Endothelial cell (in vitro differentiated cells): Measurements from ENCODE around the gene CASP5. TPM values are rescaled to one million over a fixed set of nuclear protein-coding genes. Genes with fewer than 3 reads are reported as not detected.

Experiments
- DNase-seq: peaks from one replicate; pipeline ENCODE4 v3.0.0; 2021; ENCODE audit warnings: low spot score
- H3K27ac Mint-ChIP-seq: one replicate; pipeline ENCODE4 v1.8.0; 2021; ENCODE audit warnings: mixed read lengths, inconsistent platforms; ENCODE audit not compliant: unreplicated experiment
- H3K27me3 Mint-ChIP-seq: one replicate; pipeline ENCODE4 v1.8.0; 2021; ENCODE audit warnings: mild to moderate bottlenecking, moderate library complexity, mixed read lengths, inconsistent platforms; ENCODE audit not compliant: unreplicated experiment
- H3K36me3 Mint-ChIP-seq: one replicate; pipeline ENCODE4 v1.8.0; 2021; ENCODE audit warnings: mild to moderate bottlenecking, low read depth, mixed read lengths, inconsistent platforms; ENCODE audit not compliant: unreplicated experiment
- H3K4me1 Mint-ChIP-seq: one replicate; pipeline ENCODE4 v1.8.0; 2021; ENCODE audit warnings: mild to moderate bottlenecking, mixed read lengths, inconsistent platforms; ENCODE audit not compliant: unreplicated experiment
- H3K4me3 Mint-ChIP-seq: one replicate; pipeline ENCODE4 v1.8.0; 2021; ENCODE audit warnings: mild to moderate bottlenecking, mixed read lengths, inconsistent platforms; ENCODE audit not compliant: unreplicated experiment
- H3K9me3 Mint-ChIP-seq: one replicate; pipeline ENCODE4 v1.8.0; 2021; ENCODE audit warnings: mixed read lengths, inconsistent platforms; ENCODE audit not compliant: unreplicated experiment
- total RNA-seq: library from RNA; stranded (reverse); fragmentation: NEBNext Ultra II Directional; extraction: Animal tissue kit (Norgen Biotek cat#: 25700); gene quantifications from one replicate; pipeline ENCODE4 v1.2.1, GENCODE V29; 2021; ENCODE audit not compliant: unreplicated experiment
- TF ChIP-seq, protein P1 (sequence below): fragments of 200-600 bp; sonication (generic); IDR thresholded peaks from one replicate; pipeline ENCODE4 v1.5.0; 2021; ENCODE audit warnings: antibody characterized with exemption; ENCODE audit not compliant: unreplicated experiment

Gene CASP5
- total RNA-seq, 1 donor from 2014 or later = not detected

DNA sequence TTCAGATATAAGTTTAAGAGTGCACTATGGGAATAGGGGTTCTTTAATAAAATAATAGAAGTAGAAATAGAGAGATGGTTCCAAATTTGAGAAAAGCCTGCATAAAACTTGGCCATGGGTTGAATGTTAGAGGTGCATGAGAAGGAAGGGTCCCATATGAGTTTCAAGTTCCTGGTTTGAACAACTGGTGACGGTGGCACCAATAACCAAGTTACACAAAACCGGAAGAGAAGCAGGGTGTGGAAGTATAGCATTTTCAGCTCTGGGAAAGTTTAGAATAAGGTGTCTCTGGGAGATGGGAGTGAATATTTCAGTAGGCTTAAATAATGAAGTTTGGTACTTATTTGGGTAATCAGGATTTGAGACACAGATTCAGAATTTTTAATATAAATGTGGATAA lies 9.5 kb upstream of the CASP5 start:
- Mint-ChIP-seq H3K27me3 (no peaks in the 10 kb centered on the region), H3K27ac (no peak overlapping the region), H3K4me1 (no peaks in the 10 kb centered on the region), H3K4me3 (no peak overlapping the region), H3K9me3 (no peaks in the 10 kb centered on the region), H3K36me3 (no peaks in the 10 kb centered on the region)
- TF ChIP-seq, protein P1, sequence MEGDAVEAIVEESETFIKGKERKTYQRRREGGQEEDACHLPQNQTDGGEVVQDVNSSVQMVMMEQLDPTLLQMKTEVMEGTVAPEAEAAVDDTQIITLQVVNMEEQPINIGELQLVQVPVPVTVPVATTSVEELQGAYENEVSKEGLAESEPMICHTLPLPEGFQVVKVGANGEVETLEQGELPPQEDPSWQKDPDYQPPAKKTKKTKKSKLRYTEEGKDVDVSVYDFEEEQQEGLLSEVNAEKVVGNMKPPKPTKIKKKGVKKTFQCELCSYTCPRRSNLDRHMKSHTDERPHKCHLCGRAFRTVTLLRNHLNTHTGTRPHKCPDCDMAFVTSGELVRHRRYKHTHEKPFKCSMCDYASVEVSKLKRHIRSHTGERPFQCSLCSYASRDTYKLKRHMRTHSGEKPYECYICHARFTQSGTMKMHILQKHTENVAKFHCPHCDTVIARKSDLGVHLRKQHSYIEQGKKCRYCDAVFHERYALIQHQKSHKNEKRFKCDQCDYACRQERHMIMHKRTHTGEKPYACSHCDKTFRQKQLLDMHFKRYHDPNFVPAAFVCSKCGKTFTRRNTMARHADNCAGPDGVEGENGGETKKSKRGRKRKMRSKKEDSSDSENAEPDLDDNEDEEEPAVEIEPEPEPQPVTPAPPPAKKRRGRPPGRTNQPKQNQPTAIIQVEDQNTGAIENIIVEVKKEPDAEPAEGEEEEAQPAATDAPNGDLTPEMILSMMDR = no peak
- no peak for DNase-seq

GRCh38 chr11:105027678-105028077 lies 4.7 kb upstream of the CASP5 start:
- Mint-ChIP-seq H3K27me3 (no peaks in the 10 kb centered on the region), H3K4me3 (no peak overlapping the region), H3K4me1 (no peaks in the 10 kb centered on the region), H3K27ac (no peak overlapping the region), H3K9me3 (no peaks in the 10 kb centered on the region), H3K36me3 (no peaks in the 10 kb centered on the region)
- TF ChIP-seq, protein P1 = no peak
- DNase-seq = no peak

DNA sequence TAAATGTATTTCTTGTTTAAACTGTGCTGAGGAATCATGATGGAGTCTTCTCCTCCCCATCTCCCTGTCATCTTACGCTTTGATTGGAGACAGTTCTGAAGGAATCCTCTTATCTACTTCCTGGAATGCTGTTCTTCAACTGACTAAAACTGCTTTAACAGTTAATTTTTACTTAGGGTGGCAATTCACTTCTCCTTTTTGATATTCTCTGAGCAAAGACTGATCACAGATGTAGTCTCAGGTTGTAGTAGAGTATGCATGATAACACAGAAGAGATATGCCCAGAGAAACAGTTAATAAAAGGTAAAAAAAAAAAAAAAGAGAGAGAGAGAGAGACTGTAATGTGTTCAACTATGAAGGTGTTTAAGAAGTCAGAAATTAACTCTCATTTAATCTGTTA lies 1.4 kb upstream of the CASP5 start:
- no peak for DNase-seq
- H3K36me3 Mint-ChIP-seq = no peaks in the 10 kb centered on the region
- TF ChIP-seq, protein P1 = no peak
- H3K4me3 Mint-ChIP-seq = no peak overlapping the region
- no peaks in the 10 kb centered on the region for H3K4me1 Mint-ChIP-seq
- no peak overlapping the region for H3K27ac Mint-ChIP-seq
- no peaks in the 10 kb centered on the region for H3K27me3 Mint-ChIP-seq
- no peaks in the 10 kb centered on the region for H3K9me3 Mint-ChIP-seq

DNA sequence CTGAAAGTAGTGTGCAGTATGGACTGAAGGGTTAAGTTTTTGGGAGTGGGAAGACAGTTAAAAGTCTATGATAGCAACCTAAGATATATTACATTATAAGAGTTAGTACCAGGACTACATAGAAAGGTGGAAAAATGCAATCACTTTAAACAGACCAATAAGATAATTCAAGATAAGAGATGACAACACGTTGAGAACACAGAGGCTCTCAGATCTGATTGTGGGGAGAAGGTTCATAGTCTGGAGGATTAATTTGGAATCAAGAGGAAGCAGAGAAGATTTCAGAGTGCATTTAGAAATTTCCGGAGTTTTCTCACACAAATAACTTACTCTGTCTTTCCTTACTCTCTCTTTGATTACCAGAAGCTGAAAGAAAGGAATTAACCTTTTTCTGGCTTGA lies 441 bp downstream of the CASP5 start:
- Mint-ChIP-seq H3K9me3 (no peaks in the 10 kb centered on the region), H3K4me3 (no peak overlapping the region), H3K27ac (no peak overlapping the region), H3K27me3 (no peaks in the 10 kb centered on the region), H3K36me3 (no peaks in the 10 kb centered on the region), H3K4me1 (no peaks in the 10 kb centered on the region)
- no peak for DNase-seq
- TF ChIP-seq, protein P1 = no peak

GRCh38 chr11:105007463-105007862 lies 15.5 kb downstream of the CASP5 start:
- H3K4me3 Mint-ChIP-seq = no peak overlapping the region
- TF ChIP-seq, protein P1 = no peak
- no peak for DNase-seq
- no peaks in the 10 kb centered on the region for H3K9me3 Mint-ChIP-seq
- peaks cover 2% of the 10 kb centered on the region for H3K4me1 Mint-ChIP-seq
- H3K27ac Mint-ChIP-seq = no peak overlapping the region
- no peaks in the 10 kb centered on the region for H3K27me3 Mint-ChIP-seq
- H3K36me3 Mint-ChIP-seq = no peaks in the 10 kb centered on the region
